Measurements from ENCODE around the gene PTK7.

The PTK7 gene

GRCh38 chr6:43181621-43181941 is 105.5 kb downstream of the PTK7 start:
- no peak for DNase-seq

GRCh38 chr6:43181942-43182860 is 106.1 kb downstream of the PTK7 start, which contains the start of gene CUL9:
Gene CUL9 (plus strand): TSS chr6:43182196. CDS start chr6:43184311, 2,115 bp downstream.
- peak; percentile 54 to 56 for DNase-seq

GRCh38 chr6:43183441-43183840 is 107.3 kb downstream of the PTK7 start:
- DNase-seq = no peak

- DNase-seq = no peak
Measured at GRCh38 chr6:43184268-43184985, 108.3 kb downstream of the PTK7 start.

GRCh38 chr6:43185391-43185985 is 109.4 kb downstream of the PTK7 start:
- no peak for DNase-seq

- no peak for DNase-seq
Measured at GRCh38 chr6:43186019-43186418, 109.9 kb downstream of the PTK7 start.

- no peak for DNase-seq
Measured at GRCh38 chr6:43186706-43187105, 110.6 kb downstream of the PTK7 start.

GRCh38 chr6:43187821-43188220 is 111.7 kb downstream of the PTK7 start:
- DNase-seq = no peak

- DNase-seq = no peak
Measured at GRCh38 chr6:43188426-43188825, 112.3 kb downstream of the PTK7 start.

GRCh38 chr6:43189776-43190304 is 113.7 kb downstream of the PTK7 start:
- no peak for DNase-seq

- DNase-seq = no peak
Measured at GRCh38 chr6:43192911-43193310, 116.8 kb downstream of the PTK7 start.

GRCh38 chr6:43193929-43194328 is 117.8 kb downstream of the PTK7 start:
- DNase-seq = no peak

GRCh38 chr6:43196337-43196736 is 120.2 kb downstream of the PTK7 start:
- DNase-seq = no peak

GRCh38 chr6:43199912-43200311 is 123.8 kb downstream of the PTK7 start:
- DNase-seq = no peak

- no peak for DNase-seq
Measured at GRCh38 chr6:43200541-43200940, 124.4 kb downstream of the PTK7 start.

- no peak for DNase-seq
Measured at GRCh38 chr6:43202451-43202850, 126.3 kb downstream of the PTK7 start.

- DNase-seq = no peak
Measured at GRCh38 chr6:43203029-43203717, 127.1 kb downstream of the PTK7 start.

- no peak for DNase-seq
Measured at GRCh38 chr6:43203718-43204095, 127.6 kb downstream of the PTK7 start.

- no peak for DNase-seq
Measured at GRCh38 chr6:43204271-43205105, 128.4 kb downstream of the PTK7 start.

- DNase-seq = no peak
Measured at GRCh38 chr6:43205849-43206248, 129.7 kb downstream of the PTK7 start.

- no peak for DNase-seq
Measured at GRCh38 chr6:43207286-43207685, 131.2 kb downstream of the PTK7 start.
